ENCODE data around the gene CARD9.
"Not testable (repeated sequence)": the region's sequence is repeated elsewhere in the genome, so short reads cannot be mapped to it uniquely, and the experiment has no call there.

Gene CARD9

DNA sequence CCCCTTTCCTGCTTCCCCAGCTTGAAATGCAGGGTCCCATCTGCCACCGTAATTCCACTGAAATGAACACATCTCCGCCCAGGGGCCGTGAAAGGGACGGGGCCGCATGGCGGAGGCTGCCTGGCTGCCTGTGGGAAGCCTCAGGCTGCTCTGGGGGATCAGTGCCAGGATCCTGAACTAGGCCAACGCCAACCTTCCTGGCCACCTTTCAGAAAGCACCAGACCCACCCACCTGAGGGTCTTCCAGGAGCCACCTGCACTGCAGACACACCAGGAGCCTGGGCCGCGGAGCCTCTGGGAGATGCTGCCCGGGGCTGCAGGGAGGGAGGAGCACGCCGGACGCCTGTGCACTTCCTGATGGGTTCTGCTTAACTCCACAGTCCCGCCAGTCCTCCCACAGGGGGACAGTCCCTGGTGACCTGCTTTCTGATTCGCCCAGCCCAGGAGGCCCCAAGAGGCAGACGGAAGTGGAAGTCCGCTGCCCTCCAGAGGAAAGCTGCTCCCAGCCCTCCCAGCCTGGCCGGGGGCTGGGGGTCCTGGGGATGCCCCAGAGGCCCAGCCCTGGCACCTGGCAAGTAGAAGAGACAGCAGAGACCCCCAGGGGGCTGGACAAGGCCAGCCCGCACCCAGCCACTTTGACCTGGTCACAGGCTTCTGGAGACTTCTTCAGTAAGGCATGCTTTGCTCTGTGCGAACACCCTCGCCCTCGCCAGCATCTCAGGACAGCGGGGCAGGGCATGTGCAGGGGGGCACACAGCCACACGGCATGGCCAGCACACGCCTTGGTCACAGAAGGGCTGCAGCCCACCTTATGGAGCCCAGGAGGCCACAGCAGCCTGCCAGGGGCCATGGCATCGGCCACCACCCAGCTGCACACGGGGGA, at the start of gene CARD9:
CARD9 (minus strand) TSS at position 370 of the 883 bp plus-strand sequence. CDS start 1,591 bp downstream, outside the sequence.
- no peak for DNase-seq

DNA sequence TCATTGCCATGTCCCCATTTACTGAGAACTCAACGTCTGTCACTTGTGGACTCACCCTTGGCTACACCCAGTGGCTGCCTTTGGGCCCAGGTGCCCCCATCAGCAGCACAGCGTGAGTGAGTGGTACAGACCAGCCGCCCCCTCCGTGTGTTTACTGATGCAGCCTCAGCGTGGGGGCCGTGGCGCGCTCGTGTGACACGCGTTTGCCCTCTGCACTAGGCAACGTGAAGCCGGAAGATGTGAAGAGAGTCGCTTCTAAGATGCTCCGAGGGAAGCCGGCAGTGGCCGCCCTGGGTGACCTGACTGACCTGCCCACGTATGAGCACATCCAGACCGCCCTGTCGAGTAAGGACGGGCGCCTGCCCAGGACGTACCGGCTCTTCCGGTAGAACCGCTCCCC, 49.4 kb upstream of the CARD9 start:
- DNase-seq, result no peak

GRCh38 chr9:136421791-136422190, 48.3 kb upstream of the CARD9 start:
- no peak for DNase-seq

DNA sequence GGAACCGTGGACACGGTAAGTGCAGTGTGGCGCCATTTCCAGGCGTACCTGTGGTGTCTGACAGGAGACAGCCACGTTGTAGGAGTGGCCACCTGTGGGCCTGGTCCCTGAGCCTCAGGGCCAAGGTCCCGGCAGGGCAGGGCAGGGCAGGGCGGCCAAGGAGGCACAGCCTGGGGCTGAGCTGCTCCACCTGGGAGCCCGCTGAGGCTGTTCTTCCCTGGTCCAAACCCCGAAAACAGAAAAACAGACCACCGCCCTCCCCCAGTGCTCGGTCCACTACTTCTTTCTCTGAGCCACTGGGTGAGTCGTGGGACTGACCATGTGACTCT, 45.6 kb upstream of the CARD9 start:
- no peak for DNase-seq

DNA sequence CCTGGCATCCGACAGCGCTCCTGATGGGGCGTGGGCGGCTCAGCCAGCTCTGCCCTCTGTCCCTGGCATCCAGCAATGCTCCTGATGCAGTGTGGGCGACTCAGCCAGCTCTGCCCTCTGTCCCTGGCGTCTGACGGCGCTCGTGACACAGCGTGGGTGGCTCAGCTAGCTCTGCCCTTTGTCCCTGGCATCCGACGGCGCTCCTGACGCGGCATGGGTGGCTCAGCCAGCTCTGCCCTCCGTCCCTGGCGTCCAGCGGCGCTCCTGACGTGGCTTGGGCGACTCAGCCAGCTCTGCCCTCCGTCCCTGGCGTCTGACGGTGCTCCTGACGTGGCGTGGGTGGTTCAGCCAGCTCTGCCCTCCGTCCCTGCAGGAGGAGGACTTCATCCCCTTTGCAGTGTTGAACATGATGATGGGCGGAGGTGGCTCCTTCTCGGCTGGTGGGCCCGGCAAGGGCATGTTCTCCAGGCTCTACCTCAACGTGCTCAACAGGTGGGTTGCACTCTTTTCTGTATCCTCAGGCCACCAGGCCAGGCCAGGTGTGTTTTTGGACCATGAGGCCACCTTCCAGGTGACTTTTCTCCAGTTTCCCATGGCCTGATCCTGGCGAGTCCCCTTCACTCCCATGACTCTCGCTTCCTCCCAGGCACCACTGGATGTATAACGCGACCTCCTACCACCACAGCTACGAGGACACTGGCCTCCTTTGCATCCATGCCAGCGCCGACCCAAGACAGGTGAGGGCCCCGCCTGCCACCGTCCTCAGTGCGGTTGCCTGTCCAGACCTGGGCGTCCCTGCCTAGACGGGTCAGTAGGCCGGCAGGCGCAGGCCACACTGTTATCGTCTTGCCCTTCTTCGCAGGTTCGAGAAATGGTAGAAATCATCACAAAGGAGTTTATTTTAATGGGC, 45.0 kb upstream of the CARD9 start:
- no peak for DNase-seq

- no peak for DNase-seq
Measured at GRCh38 chr9:136416914-136417313, 43.4 kb upstream of the CARD9 start.

- no peak for DNase-seq
Measured at GRCh38 chr9:136416427-136416826, 43.0 kb upstream of the CARD9 start.

DNA sequence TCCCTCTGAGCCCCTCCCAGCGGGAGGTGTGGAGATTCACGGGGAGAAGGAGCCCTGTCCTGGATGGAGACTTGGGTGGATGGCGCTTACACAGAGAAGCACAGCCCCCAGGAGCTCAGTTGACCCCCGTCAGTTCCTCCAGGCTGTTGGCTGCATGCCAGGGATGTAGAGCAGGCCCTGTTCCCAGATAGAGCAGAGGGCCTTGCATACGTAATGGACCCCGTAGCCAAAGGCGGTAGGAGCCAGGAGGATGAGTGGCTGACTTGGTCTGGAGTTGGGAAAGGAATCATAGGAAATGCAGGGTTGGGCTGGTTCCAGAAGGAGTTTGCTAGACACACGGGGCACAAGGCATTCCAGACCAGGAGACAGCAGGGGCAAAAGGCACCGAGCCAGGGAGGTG, 39.5 kb upstream of the CARD9 start:
- DNase-seq, result no peak

- DNase-seq, result no peak
Measured at GRCh38 chr9:136411378-136411777, 37.9 kb upstream of the CARD9 start.

GRCh38 chr9:136410500-136411287, 37.2 kb upstream of the CARD9 start, which contains the start of the genes ENTR1 and PMPCA:
Gene ENTR1, minus strand, starts transcription at chr9:136410614. Its CDS starts 217 bp downstream, at chr9:136410397.
Gene PMPCA, plus strand, starts transcription at chr9:136410658. Its CDS starts 11 bp downstream, at chr9:136410669.
- peak; percentile 95 for DNase-seq

- peak; percentile 27 for DNase-seq
Measured at GRCh38 chr9:136409557-136410455, 36.3 kb upstream of the CARD9 start.

DNA sequence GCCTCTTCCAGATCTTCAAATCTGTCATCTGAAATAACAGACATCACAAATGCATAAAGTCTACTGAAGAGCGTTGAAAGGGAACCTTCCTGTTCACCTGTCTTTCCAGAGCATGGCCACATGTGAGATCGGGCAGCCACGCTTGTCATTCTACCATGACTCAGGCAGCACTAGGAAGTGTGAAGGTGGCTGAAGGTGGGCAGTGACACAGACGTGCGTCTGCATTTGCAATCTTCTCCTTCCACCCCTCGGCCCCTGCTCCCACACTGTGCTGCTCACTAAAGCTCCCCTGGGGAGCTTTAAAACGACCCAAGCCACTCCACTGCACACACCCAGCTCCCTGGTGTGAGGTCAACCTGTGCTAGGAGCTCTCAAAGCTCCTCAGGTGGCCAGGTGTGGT, 34.4 kb upstream of the CARD9 start:
- DNase-seq, result no peak

DNA sequence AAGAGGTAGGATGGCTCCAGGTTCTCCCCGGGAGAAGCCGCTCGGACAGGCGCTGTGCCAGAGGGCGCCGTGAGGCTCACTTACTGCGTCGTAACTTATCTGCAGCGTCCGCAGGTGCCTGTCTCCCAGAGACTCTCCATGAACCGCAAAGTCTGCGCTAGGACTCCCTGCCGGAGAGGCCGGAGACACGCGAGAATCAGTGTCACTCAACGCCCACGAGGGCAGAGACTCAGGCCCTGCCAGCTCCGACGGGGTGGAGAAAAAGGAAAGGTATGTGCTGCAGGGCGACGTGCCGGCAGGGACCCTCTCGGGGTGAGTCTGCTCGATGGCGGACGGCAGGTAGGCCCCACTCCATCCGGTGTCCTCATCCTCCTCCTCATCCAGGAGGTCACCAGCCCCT, 33.6 kb upstream of the CARD9 start:
- not testable (repeated sequence) for DNase-seq

DNA sequence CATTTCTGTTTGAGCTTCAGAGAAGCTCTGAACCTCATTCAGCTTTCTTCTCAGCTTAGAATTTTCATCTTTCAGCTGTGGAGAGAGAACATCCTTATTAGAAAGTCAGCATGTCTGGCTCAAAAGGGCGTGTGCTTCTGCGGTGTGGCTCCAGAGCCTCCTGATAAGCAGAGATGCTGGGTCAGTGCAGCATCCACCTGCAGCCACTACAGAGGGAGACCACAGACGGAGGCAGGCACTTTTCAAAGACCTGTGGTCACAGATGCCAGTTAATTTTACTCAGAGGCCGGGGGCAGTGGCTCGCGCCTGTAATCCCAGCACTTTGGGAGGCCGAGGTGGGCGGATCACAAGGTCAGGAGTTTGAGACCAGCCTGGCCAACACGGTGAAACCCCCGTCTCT, 32.4 kb upstream of the CARD9 start:
- not testable (repeated sequence) for DNase-seq

DNA sequence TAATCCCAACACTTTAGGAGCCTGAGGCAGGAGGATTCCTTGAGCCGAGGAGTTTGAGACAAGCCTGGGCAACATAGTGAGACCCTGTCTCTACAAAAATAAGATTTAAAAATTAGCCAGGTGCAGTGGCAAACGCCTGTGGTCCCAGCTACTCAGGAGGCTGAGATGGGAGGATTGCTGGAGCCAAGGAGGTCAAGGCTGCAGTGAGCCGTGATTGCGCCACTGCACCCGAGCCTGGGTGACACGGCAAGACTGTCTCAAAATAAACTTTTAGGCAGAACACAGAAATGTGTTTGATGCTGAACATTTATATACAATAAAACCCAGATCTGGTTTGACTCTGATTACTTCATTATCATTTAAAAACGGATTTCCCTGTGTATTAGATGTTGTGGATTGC, 32.0 kb upstream of the CARD9 start:
- DNase-seq, result no peak

DNA sequence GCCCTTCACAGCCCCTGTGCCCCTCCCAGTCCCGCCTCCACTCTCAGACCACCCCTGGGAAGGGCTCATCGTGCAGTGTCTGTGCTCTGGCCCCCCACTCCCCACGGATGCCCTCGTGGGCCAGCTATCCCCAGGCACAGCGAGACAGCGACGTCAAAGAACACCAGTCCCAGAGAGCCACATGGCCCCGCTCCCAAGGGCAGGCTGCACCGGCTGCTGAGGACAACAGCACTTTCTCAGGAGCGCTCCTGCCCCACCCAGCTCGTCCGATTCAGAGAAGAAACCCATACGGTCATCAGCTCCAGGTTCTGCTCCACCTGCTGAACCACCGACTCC, 31.3 kb upstream of the CARD9 start:
- no peak for DNase-seq

GRCh38 chr9:136403915-136404800, 30.7 kb upstream of the CARD9 start:
- peak; percentile 66 for DNase-seq

DNA sequence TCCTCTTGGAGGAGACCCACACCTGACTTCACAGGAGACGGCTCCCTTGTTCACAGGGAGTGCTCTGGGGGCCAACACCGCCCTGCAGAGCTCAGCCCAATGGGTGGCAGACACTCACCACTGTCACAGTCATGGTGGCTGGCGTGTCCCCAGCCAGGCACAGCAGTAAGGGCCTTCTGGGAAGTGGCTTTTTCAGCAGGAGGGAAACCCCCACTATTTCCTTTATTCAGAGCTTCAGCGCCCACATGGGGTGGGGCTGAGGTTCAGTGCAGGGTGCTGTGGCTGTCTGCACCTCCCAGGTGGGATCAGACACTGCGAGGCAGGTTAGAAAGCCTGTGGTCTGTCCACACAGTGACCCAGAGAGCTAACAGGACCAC, 30.1 kb upstream of the CARD9 start:
- peak; percentile 90 for DNase-seq

GRCh38 chr9:136402067-136402466, 28.6 kb upstream of the CARD9 start:
- DNase-seq, result no peak

- no peak for DNase-seq
Measured at GRCh38 chr9:136401173-136401922, 27.9 kb upstream of the CARD9 start.

Measured in CD4-positive, alpha-beta T cell treated with Interleukin-10 for 1 hour (primary cell).